Endodermal cell (in vitro differentiated cells): Measurements from ENCODE around the gene HAS3. TPM values are rescaled to one million over a fixed set of nuclear protein-coding genes. Genes with fewer than 3 reads are reported as not detected.

Experiments
- DNase-seq: peaks from one replicate; pipeline ENCODE4 v3.0.0-alpha.2; 2017
- H3K27ac ChIP-seq: 2 replicates; pipeline ENCODE4 v1.5.1; 2013; ENCODE audit warnings: mild to moderate bottlenecking, low read depth, low read length, moderate library complexity
- H3K27me3 ChIP-seq: 2 replicates; pipeline ENCODE4 v1.6.1; 2013; ENCODE audit warnings: mild to moderate bottlenecking, low read length, moderate library complexity; ENCODE audit not compliant: insufficient read depth, control insufficient read depth, poor library complexity, severe bottlenecking
- H3K36me3 ChIP-seq: 2 replicates; pipeline ENCODE4 v1.7.0; 2013; ENCODE audit warnings: mild to moderate bottlenecking, low read length, moderate library complexity; ENCODE audit not compliant: control insufficient read depth, insufficient read depth
- H3K4me1 ChIP-seq: one replicate; pipeline ENCODE4 v1.7.0; 2013; ENCODE audit warnings: low read length; ENCODE audit not compliant: control insufficient read depth, insufficient read depth
- H3K4me3 ChIP-seq: 2 replicates; pipeline ENCODE4 v1.5.1; 2013; ENCODE audit warnings: mild to moderate bottlenecking, low read length, moderate library complexity
- H3K9ac ChIP-seq: 2 replicates; pipeline ENCODE4 v1.6.1; 2013; ENCODE audit warnings: mild to moderate bottlenecking, low read length, moderate library complexity; ENCODE audit not compliant: poor library complexity, severe bottlenecking; ENCODE audit errors: extremely low read depth
- H3K9me3 ChIP-seq: 2 replicates; pipeline ENCODE4 v1.6.1; 2013; ENCODE audit warnings: mild to moderate bottlenecking, low read length, moderate library complexity; ENCODE audit not compliant: control insufficient read depth
- H3K27ac Mint-ChIP-seq: 2 replicates; pipeline ENCODE4 v1.8.0; 2020; ENCODE audit warnings: mixed read lengths
- H3K27me3 Mint-ChIP-seq: 2 replicates; pipeline ENCODE4 v1.8.0; 2021; ENCODE audit warnings: mild to moderate bottlenecking, mixed read lengths; ENCODE audit not compliant: insufficient read depth
- H3K36me3 Mint-ChIP-seq: 2 replicates; pipeline ENCODE4 v1.8.0; 2020; ENCODE audit warnings: low read depth, mixed read lengths
- H3K4me1 Mint-ChIP-seq: 2 replicates; pipeline ENCODE4 v1.8.0; 2020; ENCODE audit warnings: mixed read lengths
- H3K4me3 Mint-ChIP-seq: 2 replicates; pipeline ENCODE4 v1.8.0; 2020; ENCODE audit warnings: mild to moderate bottlenecking, moderate library complexity, mixed read lengths
- H3K9me3 Mint-ChIP-seq: 2 replicates; pipeline ENCODE4 v1.8.0; 2020; ENCODE audit warnings: mild to moderate bottlenecking, mixed read lengths
- CTCF ChIP-seq: fragments of 200-600 bp; sonication (generic); conservative IDR thresholded peaks from 2 replicates; pipeline ENCODE4 v1.5.0; 2021; ENCODE audit warnings: antibody characterized with exemption, mild to moderate bottlenecking
- WGBS, 2 experiments: methylation state at CpG; one replicate each; pipeline versions ENCODE4 v1.1.5 to v1.1.7; 2013; ENCODE audit warnings: missing lambda C conversion rate in 2 of 2, mixed read lengths in 1 of 2; ENCODE audit not compliant: insufficient coverage in 1 of 2, insufficient read length in 1 of 2; 5-methylcytosine and 5-hydroxymethylcytosine counted together
- total RNA-seq, 2 donors: library from RNA; stranded (reverse); fragmentation: NEBNext Ultra II Directional in 1 of 2; extraction: Animal tissue kit (Norgen Biotek cat#: 25700) in 1 of 2; gene quantifications; 2 replicates in 1 of 2; 3 replicates in 1 of 2; pipeline ENCODE4 v1.2.1, GENCODE V29; 2021

The HAS3 gene
- total RNA-seq, 2 donors from 2014 or later = 1.8 to 4.1 TPM

- H3K36me3 Mint-ChIP-seq = peaks cover 74% of the 10 kb centered on the region
- Histone ChIP-seq H3K9ac (no peak overlapping the region), H3K27me3 (no peaks in the 10 kb centered on the region), H3K27ac (no peak overlapping the region), H3K9me3 (no peaks in the 10 kb centered on the region), H3K4me1 (no peaks in the 10 kb centered on the region), H3K36me3 (peaks cover 89% of the 10 kb centered on the region), H3K4me3 (no peak overlapping the region)
- no peak overlapping the region for H3K4me3 Mint-ChIP-seq
- TF ChIP-seq CTCF = no peak
- H3K27ac Mint-ChIP-seq = no peak overlapping the region
- WGBS, 2 experiments = 94 to 97% methylated on average over 3 to 5 of the region's 5 CpGs
- no peak for DNase-seq
- H3K9me3 Mint-ChIP-seq = no peaks in the 10 kb centered on the region
- H3K4me1 Mint-ChIP-seq = no peaks in the 10 kb centered on the region
- no peaks in the 10 kb centered on the region for H3K27me3 Mint-ChIP-seq
Measured at GRCh38 chr16:69141014-69141413, 35.6 kb downstream of the HAS3 start.

- H3K4me1 ChIP-seq = no peaks in the 10 kb centered on the region
- H3K4me1 Mint-ChIP-seq = no peaks in the 10 kb centered on the region
- H3K27ac Mint-ChIP-seq = no peak overlapping the region
- peaks cover 74% of the 10 kb centered on the region for H3K36me3 Mint-ChIP-seq
- WGBS, 2 experiments = 90 to 96% methylated on average over 2 to 3 of the region's 4 CpGs
- no peak for TF ChIP-seq CTCF
- no peak for DNase-seq
- no peak overlapping the region for H3K4me3 Mint-ChIP-seq
- H3K27me3 Mint-ChIP-seq = no peaks in the 10 kb centered on the region
- no peak overlapping the region for H3K4me3 ChIP-seq
- H3K27me3 ChIP-seq = no peaks in the 10 kb centered on the region
- no peak overlapping the region for H3K27ac ChIP-seq
- no peaks in the 10 kb centered on the region for H3K9me3 Mint-ChIP-seq
- no peaks in the 10 kb centered on the region for H3K9me3 ChIP-seq
- H3K36me3 ChIP-seq = peaks cover 85% of the 10 kb centered on the region
- no peak overlapping the region for H3K9ac ChIP-seq
Measured at GRCh38 chr16:69141936-69142335, 36.5 kb downstream of the HAS3 start.

- no peak for TF ChIP-seq CTCF
- Histone ChIP-seq H3K27me3 (no peaks in the 10 kb centered on the region), H3K9me3 (no peaks in the 10 kb centered on the region), H3K4me1 (no peaks in the 10 kb centered on the region), H3K4me3 (no peak overlapping the region), H3K36me3 (peaks cover 80% of the 10 kb centered on the region), H3K27ac (no peak overlapping the region), H3K9ac (no peak overlapping the region)
- H3K27ac Mint-ChIP-seq = no peak overlapping the region
- H3K4me1 Mint-ChIP-seq = no peaks in the 10 kb centered on the region
- no peak overlapping the region for H3K4me3 Mint-ChIP-seq
- no peak for DNase-seq
- H3K27me3 Mint-ChIP-seq = no peaks in the 10 kb centered on the region
- 94 to 96% methylated on average over 11 of the region's 11 CpGs for WGBS, 2 experiments
- H3K36me3 Mint-ChIP-seq = peaks cover 70% of the 10 kb centered on the region
- no peaks in the 10 kb centered on the region for H3K9me3 Mint-ChIP-seq
Measured at GRCh38 chr16:69143116-69143515, 37.7 kb downstream of the HAS3 start.
